Activated effector memory CD4-positive, alpha-beta T cell treated with anti-CD3 and anti-CD28 coated beads, Interleukin-2, amount 50 U/mL, for 16 hours (primary cell): ENCODE results near the gene ABCB8.
"Not testable (repeated sequence)": the region's sequence is repeated elsewhere in the genome, so short reads cannot be mapped to it uniquely, and the experiment has no call there.

Experiments used
- DNase-seq: peaks from one replicate; pipeline ENCODE4 v3.0.0-alpha.2; 2020

The ABCB8 gene

DNA sequence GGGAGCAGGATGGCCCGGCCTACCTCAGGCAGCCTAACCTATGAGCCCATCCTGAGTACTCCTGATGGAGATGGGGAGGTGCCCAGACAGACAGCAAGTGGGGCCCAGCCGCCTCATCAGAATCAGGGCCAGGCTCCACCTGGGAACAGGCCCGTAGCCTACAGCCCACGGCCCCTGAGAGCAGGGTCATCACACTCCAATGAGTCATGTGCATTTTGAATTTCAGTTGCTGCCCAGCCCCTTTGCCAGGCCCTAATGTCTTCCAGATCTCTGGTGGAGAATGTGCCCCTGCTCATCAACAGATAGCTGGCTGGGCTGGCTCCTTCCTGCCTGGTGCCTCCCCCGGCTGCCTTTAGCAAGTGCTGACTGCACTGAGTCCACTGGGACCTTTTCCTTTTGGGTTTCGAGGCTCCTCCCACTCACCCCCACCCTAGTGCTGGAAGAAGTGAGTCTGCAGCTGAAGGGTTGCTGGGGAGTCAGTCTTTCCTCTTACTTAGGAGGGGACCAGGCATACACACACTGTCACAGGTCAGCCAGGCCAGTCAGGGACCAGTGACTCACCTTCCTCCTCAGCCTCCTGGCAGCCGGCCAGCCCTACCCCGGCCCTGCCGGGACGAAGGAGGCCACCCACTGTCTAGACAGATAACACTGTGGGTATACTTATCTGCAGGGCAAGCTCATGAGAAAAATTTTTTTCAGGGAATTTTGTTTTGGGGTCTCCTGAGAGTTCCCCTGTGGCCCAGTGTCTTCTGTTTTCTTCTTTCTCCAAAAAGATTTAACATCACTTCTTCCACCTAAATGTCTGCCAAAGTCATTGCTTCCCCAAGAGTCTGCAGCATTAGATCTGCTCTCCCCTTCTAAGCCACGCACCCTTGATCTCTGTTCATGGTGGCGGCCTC, 10.9 kb downstream of the ABCB8 start:
- peak; percentile 90 for DNase-seq

DNA sequence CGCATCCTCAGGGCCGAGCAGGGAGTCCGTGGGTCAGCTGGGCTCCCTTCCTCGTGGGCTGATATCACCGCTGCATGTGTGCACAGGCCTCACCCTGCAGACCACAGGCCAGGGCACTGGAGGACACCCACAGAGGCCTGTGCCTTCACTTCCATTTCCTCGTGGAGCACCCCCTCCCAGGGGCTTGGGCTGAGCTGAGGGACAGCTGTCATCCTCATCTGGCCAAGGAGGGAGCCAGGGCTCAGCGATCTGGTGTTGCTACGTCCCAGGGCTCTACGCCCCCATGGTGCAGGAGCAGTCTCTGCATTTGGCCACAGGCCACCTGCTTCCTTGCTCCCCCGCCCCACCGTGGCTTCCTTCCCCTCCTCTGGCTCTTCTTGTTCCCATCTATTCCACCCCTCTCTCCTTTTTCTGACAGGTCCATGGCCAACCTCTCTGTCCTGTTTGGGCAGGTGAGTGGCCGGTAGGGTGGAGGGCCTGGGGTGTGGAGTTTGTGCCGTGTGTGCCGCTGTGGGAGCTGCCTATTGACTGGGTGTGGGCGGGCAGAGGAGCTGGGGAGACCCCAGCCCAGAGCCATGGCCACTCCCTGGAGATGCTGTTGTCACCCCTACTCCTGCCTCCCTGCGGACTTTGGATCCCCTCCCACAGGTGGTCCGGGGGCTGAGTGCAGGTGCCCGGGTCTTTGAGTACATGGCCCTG, 11.7 kb downstream of the ABCB8 start:
- DNase-seq: no peak

DNA sequence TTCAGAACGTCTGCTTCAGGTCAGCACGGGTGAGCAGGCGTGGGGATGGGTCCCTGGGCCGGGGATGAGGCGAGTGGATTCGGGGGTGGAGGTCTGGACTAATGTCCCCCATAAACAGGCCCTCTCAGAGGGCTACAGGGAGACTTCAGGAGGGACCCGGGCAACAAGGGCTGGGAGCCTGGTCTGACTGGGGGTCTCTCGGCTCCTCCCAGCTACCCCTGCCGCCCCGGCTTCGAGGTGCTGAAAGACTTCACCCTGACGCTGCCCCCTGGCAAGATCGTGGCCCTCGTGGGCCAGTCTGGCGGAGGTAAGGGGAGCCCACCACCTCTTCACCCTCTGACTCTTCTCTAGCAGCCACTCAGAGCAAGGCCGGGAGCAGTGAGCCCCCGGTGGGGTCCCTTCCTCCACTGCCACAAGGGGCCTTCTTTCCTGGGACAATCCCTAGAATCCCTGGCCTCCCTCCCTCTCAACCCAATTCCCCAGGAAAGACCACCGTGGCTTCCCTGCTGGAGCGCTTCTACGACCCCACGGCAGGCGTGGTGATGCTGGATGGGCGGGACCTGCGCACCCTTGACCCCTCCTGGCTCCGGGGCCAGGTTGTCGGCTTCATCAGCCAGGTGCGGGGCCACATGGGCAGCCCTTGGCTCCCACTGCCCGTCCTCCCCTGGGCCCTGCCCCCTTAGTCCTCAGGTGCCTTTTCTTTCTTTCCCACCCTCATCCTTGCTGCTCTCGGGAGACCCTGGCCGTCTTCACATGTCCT, 12.5 kb downstream of the ABCB8 start:
- no peak for DNase-seq

DNA sequence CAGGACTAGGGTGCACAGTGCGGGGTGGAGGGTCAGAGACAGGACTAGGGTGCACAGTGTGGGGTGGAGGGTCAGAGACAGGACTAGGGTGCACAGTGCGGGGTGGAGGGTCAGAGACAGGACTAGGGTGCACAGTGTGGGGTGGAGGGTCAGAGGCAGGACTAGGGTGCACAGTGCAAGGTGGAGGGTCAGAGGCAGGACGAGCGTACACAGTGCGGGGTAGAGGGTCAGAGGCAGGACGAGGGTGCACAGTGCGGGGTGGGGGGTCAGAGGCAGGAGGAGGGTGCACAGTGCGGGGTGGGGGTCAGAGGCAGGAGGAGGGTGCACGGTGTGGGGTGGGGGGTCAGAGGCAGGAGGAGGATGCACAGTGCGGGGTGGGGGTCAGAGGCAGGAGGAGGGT, 15.2 kb downstream of the ABCB8 start:
- not testable (repeated sequence) for DNase-seq

DNA sequence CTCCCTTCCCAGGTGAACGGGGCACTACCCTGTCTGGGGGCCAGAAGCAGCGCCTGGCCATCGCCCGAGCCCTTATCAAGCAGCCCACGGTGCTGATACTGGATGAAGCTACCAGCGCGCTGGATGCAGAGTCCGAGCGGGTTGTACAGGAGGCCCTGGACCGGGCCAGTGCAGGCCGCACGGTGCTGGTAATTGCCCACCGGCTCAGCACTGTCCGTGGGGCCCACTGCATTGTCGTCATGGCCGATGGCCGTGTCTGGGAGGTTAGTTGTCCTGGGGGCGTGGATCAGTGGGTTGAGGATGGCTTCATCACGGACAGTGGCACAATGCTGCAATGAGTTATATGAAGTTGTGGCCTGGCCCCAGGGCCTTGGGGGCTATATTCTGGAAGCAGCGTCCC, 15.7 kb downstream of the ABCB8 start:
- no peak for DNase-seq

DNA sequence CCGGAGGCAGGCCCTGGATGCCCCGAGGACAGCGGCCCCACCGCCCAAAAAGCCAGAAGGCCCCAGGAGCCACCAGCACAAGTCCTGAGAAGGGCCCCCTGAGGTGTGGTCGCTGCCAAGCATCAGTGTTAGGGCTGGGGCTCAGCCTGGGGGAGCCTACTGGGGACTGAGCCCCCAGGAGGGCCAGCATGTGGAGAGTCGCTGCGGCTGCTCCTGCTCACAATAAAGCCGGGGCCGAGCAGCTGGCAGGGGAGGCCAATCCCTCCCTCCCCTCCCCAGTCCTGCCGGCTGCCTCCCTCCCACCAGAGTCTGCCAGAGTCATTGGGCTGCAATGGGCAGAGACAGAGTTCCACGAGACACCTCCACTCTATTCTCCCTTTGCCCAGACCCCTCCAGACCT, 17.0 kb downstream of the ABCB8 start:
- no peak for DNase-seq

DNA sequence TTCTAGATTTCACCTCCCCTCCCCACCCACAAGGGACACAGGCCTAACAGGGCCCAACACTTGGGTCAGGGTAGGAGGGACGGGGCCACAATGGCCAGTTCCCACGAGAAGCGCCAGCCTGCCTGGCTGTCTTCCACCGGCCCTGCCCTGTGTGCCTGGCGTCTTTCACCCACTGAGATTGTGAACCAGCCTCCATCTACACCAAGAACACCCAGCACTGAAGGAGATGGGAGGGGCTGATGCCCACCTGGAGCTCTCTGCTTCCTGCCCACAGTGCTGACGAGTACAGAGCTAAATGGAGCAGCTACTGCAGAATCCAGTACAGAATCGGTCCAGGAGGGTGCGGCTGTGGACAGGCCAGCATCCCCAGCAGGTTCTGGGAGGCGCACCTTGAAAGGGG, 17.7 kb downstream of the ABCB8 start:
- no peak for DNase-seq

DNA sequence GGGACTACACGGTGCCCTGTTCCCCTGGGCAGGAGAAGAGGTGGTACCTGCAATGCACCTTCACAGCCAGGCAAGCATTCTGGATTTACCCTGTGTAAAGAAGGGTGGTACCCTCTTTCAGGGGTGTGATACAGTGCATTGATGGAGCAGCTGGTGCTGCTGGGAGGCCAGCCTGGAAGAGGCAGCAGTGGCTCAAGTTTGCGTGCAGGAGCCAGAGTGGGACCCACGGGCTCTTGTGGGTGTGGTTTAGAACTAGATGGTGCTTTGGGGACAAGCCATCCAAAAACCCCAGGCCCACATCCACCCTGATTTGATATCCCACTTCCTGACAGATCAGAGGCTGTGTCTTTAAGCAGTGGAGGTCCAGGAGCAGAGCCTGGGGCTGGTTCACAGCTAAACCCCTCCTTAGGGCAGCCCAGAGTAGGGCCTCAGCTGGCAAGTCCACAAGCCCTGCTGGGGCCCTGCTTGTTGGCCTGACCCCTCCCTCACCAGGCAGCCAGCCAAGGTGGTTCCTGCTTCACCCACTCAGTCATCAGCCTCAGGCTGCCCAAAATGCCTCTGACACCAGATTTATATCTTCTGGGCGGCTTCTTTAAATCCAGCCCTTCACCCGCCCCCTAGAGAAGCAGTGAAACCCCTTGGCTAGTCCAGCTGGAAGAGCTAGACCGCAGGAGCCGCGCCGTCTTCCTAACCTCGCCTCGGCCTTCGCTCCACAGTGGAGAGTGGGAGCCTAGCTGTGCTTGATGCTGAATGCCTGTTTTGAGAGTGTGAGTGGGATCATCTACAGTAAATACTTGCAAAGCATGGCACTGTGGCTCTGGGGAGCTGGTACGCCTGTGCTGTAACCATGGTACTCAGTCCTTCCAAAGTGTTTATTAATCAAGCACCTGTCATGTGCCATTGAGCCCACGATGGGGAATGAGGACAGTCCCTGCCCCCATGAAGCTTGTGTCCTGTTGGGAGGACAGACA, 18.6 kb downstream of the ABCB8 start:
- no peak for DNase-seq

DNA sequence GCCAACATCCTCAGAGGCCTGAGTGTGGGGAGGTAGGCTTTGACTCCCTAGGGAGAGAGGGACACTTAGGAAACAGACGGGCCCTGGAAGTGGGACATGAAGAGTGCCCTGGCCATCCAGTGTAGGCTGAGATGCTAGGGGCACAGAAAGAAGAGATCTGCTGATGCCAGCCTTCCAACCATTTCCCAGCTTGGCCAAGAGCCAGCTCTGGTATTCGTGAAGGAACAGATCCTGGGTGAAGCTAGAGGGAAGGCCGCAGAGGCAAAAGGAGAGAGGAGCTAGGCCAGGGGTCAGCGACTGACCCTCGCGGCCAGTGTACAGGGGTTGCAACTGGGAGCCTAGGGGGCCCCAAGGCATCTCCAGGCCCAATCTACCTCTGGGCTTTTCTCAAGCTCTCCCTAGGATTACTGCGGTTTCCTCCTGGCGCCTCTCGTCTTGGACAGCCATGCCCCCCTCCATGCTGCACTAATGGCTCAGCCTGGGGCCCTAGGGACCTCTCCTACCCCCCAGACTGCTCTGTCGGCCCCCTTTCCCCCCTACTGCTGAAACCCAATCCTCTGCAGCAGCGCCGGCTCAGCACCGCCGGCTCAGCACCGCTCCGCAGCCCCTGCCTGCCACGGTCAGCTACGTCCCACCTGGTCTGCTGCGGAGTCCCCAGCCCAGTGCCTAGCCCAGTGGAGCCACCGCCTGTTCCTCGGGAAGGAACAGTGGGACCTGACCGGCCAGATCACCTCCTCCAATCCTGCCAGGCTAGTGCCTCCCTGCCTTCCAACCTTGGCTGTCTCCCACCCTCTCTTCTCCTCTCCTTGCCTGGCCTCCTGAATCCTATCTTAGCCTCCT, 19.9 kb downstream of the ABCB8 start, which contains the start of gene ASIC3:
TSS of gene ASIC3 (plus strand) at position 556 of the 840 bp plus-strand sequence. CDS start 355 bp downstream, outside the sequence.
- no peak for DNase-seq

DNA sequence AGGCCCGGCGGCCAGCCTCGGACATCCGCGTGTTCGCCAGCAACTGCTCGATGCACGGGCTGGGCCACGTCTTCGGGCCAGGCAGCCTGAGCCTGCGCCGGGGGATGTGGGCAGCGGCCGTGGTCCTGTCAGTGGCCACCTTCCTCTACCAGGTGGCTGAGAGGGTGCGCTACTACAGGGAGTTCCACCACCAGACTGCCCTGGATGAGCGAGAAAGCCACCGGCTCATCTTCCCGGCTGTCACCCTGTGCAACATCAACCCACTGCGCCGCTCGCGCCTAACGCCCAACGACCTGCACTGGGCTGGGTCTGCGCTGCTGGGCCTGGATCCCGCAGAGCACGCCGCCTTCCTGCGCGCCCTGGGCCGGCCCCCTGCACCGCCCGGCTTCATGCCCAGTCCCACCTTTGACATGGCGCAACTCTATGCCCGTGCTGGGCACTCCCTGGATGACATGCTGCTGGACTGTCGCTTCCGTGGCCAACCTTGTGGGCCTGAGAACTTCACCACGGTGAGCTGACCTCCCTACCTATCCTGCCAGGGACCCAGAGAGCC, 20.7 kb downstream of the ABCB8 start:
- no peak for DNase-seq

DNA sequence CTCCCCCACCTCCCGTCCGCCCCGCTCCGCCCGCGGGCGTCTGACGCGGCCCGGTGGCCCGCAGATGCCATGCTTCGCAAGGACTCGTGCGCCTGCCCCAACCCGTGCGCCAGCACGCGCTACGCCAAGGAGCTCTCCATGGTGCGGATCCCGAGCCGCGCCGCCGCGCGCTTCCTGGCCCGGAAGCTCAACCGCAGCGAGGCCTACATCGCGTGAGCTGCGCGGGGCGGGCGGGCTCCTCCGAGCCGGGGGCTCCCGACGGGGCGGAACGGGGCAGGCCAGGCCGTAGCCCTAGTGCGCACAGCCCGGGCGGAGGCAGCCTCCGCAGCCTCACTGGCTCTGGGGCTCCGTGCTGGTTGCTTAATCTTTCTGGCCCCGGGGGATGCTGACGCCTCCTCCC, 22.9 kb downstream of the ABCB8 start:
- DNase-seq: peak; percentile 81

DNA sequence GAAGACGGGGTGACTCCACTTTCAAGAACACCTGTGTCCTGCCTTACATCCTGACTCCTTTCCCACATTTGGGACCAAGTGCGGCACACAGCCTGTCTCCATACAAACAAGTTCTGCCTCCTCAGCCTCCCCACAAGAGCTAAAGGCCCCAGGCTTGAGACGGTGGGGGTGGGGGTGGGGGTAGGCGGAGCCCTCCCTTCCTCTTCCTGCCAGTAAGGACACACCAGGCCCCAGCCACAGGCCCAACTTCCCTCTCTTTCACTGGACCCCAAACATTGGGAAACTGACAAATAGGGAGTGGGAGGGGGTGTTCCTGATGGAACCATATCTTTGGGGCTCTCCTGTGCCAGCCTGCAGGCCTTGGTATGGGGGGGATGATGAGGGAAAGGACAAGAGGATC, 24.8 kb downstream of the ABCB8 start:
- no peak for DNase-seq

DNA sequence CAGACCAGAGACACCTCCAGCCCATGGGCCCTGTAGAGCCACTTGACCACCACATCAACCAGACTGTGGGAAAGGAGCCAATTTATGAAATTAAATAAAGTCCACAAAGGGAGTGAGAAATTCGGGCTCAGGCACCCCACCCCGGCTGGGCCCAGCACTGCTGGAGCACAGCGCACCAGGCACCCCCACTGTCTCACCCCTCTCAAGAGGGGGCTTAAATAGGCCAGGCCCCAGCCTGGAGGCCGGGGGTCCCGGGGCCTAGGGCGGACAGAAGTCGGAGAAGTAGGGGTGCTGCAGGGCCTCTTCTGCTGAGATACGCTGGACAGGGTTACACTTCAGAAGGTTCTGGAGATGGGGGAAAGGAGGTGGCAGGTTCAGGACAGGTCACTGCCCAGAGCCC, 25.5 kb downstream of the ABCB8 start:
- DNase-seq: no peak

DNA sequence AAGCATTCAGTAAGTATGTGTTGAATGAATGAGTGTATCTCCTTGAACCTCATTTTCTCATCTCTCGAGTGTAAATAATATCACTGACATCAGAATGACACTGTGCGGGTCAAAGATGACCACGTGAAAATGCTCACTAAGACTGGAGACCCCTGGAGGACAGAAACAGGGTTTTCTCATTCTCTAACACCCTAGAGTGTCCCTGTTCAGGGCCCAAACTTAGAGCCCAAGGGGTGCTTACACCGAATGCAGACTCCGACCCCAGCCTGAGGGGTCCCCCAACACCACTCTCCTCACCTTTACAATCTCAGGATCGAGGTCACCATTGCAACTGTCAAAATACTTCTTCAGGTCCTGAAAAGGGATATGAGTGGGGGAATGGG, 28.0 kb downstream of the ABCB8 start:
- DNase-seq: no peak

DNA sequence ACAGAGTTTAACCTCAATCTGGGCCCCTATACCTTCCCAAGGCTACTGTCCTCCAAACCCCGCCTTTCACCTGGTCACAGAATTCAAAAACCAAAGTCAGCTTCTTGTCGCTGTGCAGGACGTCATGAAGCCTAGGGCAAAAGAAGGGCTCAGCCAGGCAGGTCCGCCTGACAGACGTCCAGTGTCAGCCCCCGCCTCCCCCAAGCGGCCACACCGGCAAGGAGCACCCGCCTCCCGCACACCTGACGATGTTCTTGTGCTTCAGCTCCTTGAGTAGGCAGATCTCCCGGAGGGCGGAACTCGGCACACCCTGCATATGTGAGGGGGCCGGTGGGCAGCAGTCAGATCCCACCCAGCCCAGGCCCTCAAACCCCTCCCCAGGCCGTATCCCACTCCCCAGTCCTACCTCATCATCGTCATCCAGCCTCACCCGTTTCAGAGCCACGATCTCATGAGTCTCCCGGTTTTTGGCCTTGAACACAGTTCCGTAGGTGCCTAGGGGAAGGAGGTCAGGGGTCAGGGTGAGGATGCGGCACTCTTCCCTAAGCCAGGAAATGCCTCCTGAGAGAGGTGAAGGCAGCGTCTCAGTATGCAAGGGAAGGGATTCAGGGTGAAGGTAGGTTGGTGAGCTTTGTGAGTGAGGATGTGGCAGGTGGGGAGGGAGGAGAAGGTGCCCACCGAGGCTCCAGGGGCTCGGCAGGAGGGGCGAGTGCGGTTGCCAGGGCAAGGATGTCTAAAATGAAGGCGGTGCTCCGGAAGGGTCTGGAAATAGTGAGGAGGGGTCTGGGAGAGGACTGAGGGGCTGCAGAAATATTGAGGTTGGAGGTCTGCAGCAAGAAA, 28.6 kb downstream of the ABCB8 start:
- DNase-seq: no peak

DNA sequence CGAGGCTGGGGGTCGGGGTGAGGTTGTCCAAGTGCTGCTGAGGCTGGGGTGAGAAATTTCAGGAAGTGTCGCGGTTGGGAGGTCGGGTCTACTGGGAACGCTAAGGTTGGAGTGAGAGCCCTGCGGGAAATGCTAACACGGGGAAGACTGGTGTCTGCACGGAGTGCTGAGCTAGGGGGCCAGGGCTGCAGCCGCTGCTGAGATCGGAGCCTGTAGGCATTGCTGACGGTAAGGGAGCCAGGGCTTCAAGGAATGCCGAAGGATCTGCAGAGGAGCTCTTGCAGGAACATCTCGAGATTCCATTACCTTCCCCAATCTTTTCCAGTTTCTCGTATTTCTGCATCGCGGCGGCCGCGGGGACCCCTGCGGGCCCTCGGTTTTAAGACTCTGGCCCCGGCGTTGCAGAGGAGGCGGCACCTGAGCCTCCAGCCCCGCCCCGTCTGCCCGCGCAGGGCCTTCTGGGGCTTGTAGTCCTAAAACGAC, 29.3 kb downstream of the ABCB8 start, which contains the start of gene CDK5:
TSS of gene CDK5 (minus strand) at position 392 of the 483 bp plus-strand sequence. CDS start at position 343, 49 bp downstream.
- DNase-seq: no peak

DNA sequence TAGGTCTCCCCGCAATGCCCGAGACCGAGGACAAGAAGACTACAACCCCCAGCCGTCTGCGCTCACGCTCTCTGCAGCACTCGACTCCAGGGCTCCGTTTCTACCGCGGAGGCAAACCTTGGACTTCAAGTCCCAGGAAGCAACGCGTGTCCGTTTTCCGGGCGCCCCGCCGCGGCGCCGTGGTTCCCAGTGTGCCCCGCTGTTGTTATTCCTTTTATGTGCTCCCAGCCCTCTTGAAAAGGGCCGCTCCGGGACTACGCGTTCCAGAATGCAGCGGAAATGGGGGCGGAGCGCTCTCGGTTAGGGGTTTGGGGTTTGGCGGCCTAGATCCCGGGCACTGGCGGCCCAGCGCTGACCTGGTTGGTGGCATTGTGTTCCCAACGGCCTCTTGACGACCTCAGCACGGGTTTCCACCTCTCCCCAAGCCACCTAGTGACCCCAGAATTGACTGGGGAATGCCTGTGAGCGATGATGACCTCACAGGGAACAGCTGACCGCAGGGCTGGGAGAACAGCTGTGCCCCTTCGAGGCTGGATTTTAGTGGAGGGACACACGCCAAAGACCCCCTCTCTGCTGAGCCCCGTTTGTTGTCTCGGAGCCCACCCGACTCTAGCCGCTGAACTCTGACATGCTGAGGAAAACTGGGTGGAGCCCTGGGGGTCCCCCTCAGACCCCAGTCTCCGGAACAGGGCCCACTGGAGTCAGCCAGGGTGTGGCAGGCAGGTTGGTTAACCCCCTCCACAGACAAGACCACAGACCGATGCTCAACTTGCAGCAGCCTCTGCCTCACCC, 29.9 kb downstream of the ABCB8 start:
- peak; percentile 99 for DNase-seq

DNA sequence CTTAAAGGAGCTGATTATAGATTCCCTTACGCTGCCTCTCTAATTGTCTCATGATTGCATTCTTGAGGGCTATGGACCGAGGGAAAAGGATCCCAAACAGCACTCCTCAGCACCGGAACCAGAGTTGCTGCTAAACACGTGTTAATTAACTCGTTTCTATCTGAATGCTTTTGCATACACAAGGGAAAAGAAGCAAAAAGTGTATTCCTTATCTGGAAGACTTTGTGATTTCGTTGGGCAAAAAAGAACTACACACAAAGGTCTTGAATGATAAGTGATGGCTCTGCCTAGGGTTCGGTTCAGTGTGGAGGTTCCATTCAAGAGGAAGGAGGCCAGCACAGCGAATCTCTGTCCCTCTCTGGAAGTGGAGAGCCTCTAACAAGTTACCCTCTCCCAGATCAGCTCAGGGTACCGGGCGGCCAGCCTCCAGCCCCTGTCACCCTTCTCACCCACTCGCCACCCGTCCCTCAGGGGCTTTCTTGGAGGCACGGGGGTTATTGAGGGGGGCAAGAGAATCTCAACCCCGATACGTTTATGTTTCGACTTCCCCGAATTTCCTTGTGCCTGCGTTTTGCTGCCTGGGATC, 30.6 kb downstream of the ABCB8 start:
- peak; percentile 73 for DNase-seq
